ENCODE measurements around the gene SYNPO2L.

SYNPO2L gene

DNA sequence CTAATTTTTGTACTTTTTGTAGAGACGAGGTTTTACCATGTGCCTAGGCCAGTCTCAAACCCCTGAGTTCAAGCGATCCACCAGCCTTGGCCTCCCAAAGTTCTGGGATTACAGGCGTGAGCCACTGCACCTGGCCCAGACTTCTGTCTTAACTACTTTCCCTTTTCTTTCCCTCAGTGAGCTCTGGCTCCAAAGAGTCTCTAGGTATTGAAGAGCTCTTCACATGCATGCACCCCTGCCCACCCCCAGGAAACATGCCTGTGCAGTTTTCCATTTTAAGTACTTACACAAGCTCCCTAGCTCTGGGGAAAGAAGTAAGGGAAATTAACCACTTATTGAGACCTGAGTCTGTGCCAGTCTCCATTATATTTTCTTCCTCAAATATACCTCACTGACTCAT lies 16.5 kb downstream of the SYNPO2L start:
- no peak for TF ChIP-seq CTCF (IDR thresholded peaks at IDR 0.05)
- H3K27me3 ChIP-seq: no peaks in the 10 kb centered on the region
- no peak overlapping the region for H3K4me3 ChIP-seq (ENCODE audit: low read depth in 1 of 2, low read length in 1 of 2)
- peaks cover 0 to 4% of the 10 kb centered on the region in 2 experiments for H3K4me1 ChIP-seq (ENCODE audit: control insufficient read depth in 1 of 2, insufficient read depth in 1 of 2, low read depth in 1 of 2, low read length in 1 of 2)
- no peak overlapping the region for H3K27ac ChIP-seq
- no peaks in the 10 kb centered on the region for H3K36me3 ChIP-seq
- H3K9me3 ChIP-seq: no peaks in the 10 kb centered on the region

GRCh38 chr10:73635781-73636180 lies 20.0 kb downstream of the SYNPO2L start:
- no peak for TF ChIP-seq CTCF (IDR thresholded peaks at IDR 0.05)
- H3K4me1 ChIP-seq (ENCODE audit: control insufficient read depth in 1 of 2, insufficient read depth in 1 of 2, low read depth in 1 of 2, low read length in 1 of 2): no peaks in the 10 kb centered on the region
- no peak overlapping the region for H3K4me3 ChIP-seq (ENCODE audit: low read depth in 1 of 2, low read length in 1 of 2)
- no peaks in the 10 kb centered on the region for H3K36me3 ChIP-seq
- no peak overlapping the region for H3K27ac ChIP-seq
- H3K9me3 ChIP-seq: no peaks in the 10 kb centered on the region
- H3K27me3 ChIP-seq: no peaks in the 10 kb centered on the region

DNA sequence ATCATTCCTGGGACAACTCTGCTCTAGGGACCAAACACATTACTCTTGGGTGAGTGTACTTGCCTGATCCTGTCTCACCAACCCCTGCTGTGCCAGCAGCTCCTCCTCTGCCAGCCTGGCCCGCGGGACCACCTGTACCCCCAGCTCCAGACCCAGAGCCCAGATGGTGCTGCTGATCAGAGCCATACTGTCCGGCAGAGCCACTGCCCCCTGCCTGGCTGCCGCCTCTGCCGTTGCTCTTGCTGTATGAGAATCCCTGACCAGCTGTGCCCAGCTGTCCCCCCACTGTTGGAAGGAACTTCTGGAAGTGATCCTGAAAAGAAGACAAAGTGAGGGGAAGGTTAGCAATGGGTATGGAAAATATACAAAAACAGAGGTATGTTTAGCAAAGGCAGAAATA lies 21.4 kb downstream of the SYNPO2L start:
- Histone ChIP-seq H3K4me3 (ENCODE audit: low read depth in 1 of 2, low read length in 1 of 2) (no peak overlapping the region), H3K36me3 (no peaks in the 10 kb centered on the region)
- TF ChIP-seq CTCF (IDR thresholded peaks at IDR 0.05): no peak

GRCh38 chr10:73629165-73629564 lies 26.7 kb downstream of the SYNPO2L start:
- Histone ChIP-seq H3K27me3 (no peaks in the 10 kb centered on the region), H3K27ac (no peak overlapping the region), H3K36me3 (no peaks in the 10 kb centered on the region), H3K4me3 (ENCODE audit: low read depth in 1 of 2, low read length in 1 of 2) (no peak overlapping the region), H3K9me3 (no peaks in the 10 kb centered on the region), H3K4me1 (ENCODE audit: control insufficient read depth in 1 of 2, insufficient read depth in 1 of 2, low read depth in 1 of 2, low read length in 1 of 2) (peaks cover 15 to 16% of the 10 kb centered on the region in 2 experiments)
- no peak for TF ChIP-seq CTCF (IDR thresholded peaks at IDR 0.05)

More for the DNA sequence above, 21.4 kb downstream of the SYNPO2L start:
- H3K27ac ChIP-seq: no peak overlapping the region
- no peaks in the 10 kb centered on the region for H3K4me1 ChIP-seq (ENCODE audit: control insufficient read depth in 1 of 2, insufficient read depth in 1 of 2, low read depth in 1 of 2, low read length in 1 of 2)
- no peaks in the 10 kb centered on the region for H3K9me3 ChIP-seq
- no peaks in the 10 kb centered on the region for H3K27me3 ChIP-seq

DNA sequence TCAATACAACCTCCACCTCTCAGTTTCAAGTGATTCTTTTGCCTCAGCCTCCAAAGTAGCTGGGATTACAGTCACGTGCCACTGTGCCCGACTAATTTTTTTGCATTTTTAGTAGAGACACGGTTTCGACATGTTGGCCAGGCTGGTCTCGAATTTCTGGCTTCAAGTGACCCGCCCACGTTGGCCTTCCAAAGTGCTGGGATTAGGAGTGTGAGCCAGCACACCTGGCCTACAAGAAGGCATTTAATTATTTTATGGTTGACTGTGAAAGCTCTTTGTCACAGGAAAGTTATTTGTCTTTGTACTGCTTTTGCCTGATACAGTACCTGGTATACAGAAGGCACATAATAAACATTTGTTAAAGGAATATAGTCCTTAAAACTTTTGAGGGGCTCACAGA lies 27.4 kb downstream of the SYNPO2L start:
- Histone ChIP-seq H3K4me1 (ENCODE audit: control insufficient read depth in 1 of 2, insufficient read depth in 1 of 2, low read depth in 1 of 2, low read length in 1 of 2) (peaks cover 15 to 16% of the 10 kb centered on the region in 2 experiments), H3K4me3 (ENCODE audit: low read depth in 1 of 2, low read length in 1 of 2) (no peak overlapping the region), H3K27me3 (no peaks in the 10 kb centered on the region), H3K9me3 (no peaks in the 10 kb centered on the region), H3K36me3 (no peaks in the 10 kb centered on the region), H3K27ac (no peak overlapping the region)
- no peak for TF ChIP-seq CTCF (IDR thresholded peaks at IDR 0.05)

- H3K27ac ChIP-seq: no peak overlapping the region
- peaks cover 15 to 16% of the 10 kb centered on the region in 2 experiments for H3K4me1 ChIP-seq (ENCODE audit: control insufficient read depth in 1 of 2, insufficient read depth in 1 of 2, low read depth in 1 of 2, low read length in 1 of 2)
- no peaks in the 10 kb centered on the region for H3K27me3 ChIP-seq
- no peak overlapping the region for H3K4me3 ChIP-seq (ENCODE audit: low read depth in 1 of 2, low read length in 1 of 2)
- H3K9me3 ChIP-seq: no peaks in the 10 kb centered on the region
- no peaks in the 10 kb centered on the region for H3K36me3 ChIP-seq
- TF ChIP-seq CTCF (IDR thresholded peaks at IDR 0.05): no peak
Measured at GRCh38 chr10:73627300-73627699, 28.5 kb downstream of the SYNPO2L start.
